ENCODE results near the gene FGFR3.

Gene FGFR3

DNA sequence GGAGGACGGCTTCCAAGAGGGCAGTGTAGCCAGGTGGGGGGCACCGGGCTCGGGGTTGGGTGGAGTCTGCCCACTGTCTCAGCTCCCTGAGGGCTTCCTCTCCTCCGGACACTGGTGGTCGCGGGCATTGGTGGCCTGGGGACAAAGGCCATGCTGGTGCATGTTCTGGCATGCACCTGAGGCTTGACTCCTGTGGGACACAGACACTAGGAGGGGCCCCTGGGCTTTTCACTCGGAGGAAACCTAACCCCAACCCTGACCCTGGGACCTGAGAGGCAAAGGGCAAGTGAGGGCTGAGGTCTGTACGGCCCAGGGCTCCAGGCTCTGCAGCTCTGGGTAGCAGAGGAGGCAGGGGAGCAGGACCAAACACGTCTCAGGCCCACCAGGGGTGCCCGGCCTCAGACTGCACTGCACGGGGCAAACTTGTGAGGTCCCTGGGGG lies 22.3 kb upstream of the FGFR3 start:
- DNase-seq (ENCODE audit: low spot score) = no peak

DNA sequence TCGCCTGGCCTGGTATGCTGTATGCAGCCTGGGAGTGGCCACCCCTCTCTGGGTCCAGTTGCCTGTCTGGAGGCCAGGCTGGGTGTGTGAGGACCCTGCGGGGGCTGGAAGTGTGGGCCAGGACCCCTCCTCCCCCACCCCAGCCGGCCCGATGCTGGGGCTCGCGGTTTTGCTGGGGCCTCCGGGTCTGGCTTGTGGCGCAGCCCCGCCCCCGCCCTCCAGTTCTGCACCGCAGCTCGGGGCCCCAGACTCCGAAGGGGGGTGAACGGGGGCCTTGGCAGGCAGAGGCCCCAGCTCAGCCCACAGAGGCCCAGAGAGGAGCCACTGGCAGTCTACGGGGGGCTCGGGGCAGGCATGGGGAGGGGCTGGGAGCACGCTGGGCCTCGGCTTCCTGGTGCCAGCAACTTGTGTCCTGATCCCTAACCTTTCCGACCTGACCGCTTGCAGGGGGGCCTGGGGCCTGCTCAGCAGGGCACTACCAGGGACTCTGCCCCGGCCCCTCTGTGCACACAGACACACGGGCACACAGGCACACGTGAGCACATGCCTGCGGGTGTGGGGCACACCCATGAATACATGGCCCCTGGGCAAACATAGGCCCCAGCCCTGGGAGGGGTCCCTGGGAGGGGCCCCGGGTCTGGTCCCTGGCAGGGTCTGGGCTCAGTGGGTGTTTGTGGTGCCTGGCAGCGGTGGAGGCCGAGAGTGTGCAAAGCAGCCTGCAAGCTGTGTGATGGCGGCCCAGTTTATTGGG lies 21.4 kb upstream of the FGFR3 start:
- no peak for DNase-seq (ENCODE audit: low spot score)

DNA sequence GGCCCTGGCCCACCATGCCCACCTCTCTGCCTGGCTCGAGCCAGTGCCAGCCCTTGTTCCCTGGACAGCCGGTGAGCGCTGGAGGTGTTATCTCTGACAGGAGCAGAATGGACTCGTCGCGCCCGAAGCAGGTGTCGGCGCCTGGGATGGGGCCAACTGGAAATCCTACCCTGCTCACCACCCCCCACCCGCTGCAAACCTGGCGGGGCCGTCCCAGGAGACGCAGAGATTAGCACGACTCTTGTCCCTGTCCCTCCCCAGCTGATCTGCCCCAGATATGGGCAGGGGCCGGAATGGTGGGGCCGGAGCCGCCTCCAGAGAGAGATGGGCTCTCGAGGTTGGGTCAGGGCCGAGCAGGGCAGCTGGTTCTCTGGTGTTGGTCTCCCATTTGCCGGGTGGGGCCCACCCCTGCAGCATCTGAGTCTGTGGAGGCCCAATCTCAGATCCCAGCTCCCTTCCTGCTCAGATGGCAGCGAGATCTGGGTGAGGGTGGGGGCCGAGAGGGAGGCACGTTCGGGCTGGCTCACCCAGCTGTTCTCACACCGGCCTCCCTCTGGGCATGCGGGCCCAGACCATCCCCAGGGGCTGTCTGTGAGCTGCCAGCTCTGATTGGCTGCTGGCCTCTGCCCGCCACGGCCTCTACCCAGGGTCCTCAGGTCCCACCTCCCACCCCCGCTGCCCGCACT lies 20.1 kb upstream of the FGFR3 start:
- no peak for DNase-seq (ENCODE audit: low spot score)

DNA sequence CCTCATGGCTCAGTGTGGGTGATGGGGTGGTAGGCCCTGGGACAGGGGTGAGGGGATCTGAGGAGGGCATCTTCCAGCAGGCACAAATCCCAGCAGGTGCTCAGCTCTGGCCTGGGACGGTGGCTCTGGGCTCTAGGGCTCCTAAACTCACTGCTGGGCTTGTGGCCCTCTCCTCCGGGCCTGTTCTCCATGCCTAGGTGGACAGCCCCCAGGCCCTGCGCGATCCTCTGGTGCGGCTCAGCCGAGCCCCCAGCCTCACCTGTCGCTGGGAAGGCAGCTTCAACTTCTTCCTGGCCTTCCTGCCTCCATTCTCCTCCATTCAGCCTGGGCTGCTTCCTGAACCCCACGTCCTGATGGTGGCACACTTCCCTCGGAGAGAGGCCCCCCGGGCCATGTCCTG lies 19.3 kb upstream of the FGFR3 start:
- DNase-seq (ENCODE audit: low spot score) = no peak

DNA sequence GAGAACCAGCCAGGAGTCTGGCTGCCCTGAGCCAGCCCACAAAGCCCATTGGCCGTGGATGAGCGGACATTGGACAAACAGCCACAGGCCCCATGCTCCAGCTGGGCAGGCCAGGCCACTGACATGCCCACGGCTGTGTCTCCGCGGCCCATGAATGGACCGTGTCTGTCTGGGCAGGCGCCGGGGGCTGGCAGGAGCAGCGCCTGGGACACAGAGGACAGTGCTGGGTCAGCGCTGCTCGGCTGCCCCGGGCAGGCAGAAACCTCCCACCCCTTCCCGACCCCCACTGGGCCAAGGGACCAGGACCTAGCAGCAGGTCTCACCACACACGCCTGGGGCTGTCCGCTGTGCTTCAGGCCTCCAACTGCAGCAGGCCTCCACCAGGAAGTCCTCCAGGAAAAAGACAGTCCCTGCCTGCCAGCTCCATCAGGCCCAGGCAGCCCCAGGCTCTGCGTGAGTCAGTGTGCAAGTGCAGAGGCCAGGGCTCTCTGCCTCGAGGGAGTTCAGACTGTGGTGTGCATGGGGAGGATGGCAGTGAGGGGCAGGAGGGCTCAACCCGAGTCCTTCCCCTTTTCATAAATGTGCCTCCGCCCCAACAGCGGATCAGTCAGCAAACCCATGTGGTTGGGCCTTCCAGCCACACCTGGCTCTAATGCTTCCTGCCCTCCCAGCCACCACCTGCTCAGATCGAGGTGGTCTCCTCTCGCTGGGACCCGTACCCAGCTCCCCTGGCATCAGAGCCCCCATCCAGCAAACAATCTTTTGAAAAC lies 17.2 kb upstream of the FGFR3 start:
- no peak for DNase-seq (ENCODE audit: low spot score)

DNA sequence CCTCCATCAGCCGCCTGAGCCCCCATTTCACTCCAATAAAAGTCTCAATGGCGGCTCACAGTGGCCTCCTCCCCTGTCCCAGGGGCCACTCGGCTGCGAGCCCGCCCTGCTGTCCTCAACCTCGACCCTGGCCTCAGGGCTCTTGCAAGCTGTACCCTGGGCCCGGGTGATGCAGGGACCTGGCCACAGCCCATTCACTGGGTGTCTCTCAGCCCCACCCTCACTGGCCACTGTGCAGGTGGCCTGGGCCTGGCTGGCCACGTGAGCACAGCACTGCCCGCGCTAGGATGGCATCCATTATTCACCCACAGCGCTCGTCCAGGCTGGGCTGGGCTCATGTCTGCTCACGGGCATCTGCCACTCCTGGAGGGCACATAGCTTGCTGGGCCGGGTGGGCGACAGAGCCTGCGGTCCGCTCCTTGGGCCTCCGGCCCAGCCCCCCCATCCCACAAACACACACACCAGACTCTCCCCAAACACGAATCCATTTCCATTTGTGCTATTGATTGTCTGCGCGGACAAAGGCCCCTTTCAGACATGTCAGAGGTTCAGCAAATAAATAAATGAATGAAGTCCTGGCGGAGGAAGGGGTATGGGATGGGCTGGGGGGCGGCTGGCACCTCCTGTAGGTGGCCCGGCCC lies 16.5 kb upstream of the FGFR3 start:
- DNase-seq (ENCODE audit: low spot score) = no peak

DNA sequence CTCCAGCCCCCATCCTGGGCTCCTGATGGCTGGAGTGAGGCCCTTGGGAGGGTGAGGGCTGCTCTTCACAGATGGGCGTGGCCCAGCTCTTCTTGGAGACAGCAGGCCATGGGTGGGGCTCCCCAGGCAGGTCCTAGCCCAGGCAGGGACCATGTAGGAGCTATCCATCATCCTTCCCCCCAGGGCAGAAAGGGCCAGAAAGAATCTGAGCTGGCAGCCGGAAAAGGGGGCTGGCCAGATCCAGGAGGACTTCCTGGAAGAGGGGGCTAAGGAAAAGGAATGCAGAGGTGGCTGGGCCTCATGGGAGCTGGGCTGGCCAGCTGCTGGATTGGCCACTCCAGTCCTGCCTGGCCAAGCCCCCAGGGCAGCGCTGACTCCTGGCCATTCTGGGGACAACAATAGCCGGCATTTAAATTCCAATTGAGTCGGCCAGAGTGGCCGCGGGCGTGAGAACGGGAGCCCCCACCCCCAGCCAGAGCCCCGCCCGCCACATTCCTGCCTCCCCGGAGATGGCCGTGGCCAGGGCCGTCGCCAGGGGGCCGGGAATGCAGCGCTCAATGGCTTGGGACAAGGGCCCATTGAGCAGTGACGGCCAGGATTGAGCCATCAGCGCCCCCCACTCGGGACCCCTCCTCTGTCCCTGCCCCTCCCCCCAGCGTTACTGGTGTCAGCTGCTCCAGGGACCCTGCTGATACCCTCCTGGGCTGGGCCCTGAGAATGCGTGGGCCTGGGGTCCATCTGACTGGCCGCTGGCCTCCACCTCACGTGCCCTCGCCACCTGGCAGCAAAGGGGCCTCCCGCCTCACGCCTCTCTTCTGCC lies 15.1 kb upstream of the FGFR3 start:
- no peak for DNase-seq (ENCODE audit: low spot score)

DNA sequence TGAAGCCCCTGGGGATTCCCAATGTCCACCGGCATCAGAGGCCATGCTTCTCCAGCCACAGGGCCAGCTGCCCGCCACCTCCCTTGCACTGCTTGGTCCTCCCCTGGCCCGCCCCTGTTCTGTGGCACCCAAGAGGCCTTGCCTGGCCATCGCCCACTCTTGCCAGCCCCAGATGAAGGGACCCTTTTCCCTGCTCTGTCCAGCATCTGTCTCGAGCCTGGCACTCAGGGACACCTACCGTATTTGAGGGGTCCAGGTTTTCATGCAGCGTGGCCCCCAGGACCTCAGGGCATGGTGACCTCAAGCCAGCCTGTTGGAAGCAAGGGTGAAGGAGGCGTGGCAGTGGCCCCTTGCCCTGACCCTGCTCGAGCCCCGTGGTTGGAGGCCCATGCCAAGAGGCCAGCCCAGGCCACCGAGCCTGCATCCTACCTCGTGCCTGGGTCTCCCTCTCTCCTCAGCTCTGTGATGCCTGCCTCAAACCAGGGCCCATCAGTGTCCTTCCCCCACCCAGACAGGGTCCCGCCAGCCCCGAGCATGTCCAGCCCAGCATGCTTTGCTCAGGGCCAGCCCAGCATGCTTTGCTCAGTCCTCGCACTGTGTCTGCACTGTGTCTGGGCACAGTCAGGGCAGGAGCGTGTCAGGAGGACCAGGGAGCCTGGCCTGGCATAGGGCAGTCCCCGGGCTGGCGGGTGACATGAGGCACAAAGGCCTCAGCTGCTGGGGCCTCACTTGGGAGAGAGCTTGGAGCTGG lies 14.3 kb upstream of the FGFR3 start:
- no peak for DNase-seq (ENCODE audit: low spot score)

DNA sequence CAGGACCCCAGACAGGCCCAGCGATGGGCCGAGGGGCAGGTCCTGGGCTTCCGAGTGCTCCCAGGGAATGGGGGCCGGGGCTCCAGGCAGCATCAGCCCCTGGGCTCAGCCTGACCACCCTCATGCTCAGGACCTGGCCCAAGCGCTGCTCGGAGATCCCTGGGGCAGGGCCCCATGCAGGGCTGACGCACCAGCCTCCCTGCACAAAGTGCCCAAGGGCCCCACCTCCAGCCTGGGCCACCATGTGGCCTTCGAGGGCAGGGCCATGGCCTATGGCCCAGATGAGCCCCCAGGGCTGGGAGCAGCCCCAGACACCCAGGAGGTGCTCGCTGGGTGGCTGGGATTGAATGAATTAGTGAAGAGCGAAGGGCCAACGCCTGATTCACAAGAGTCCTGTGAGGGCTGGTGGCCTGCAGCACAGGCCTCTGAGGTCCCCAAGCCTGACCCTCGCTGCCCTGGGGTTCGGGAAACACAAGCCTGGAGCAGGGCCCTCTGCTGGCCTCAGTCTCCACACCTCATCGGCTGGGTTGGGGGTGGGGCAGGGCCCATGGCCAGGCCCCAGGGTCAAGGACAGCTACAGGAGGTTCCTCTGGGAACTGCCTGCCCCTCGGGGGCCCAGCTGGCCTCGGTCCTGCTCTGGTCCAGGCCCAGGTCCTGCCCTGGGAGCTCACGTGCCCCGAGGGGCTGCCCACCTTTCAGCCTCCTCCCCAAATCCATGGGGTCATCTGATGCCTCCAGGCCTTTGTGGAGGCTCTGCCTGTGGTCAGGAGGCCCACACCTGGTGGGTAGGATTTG lies 13.3 kb upstream of the FGFR3 start:
- DNase-seq (ENCODE audit: low spot score) = no peak

DNA sequence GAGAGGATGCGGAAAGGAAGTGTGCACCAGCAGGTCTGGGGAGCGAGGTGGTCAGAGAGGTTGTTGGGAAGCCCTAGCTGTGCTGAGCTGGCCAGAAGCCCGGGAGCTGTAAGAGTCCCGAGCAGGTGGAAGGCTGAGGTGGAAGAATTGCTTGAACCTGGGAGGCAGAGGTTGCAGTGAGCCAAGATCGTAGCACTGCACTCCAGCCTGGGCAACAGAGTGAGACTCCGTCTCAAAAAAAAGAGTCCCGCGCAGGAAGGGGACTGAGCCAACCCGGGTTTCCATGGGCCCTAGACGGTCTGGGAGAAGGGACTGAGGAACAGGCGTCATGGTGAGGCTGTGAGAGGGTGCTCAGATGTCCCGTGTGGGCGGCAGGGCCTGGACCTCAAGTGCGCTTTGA lies 12.7 kb upstream of the FGFR3 start:
- DNase-seq (ENCODE audit: low spot score) = no peak

DNA sequence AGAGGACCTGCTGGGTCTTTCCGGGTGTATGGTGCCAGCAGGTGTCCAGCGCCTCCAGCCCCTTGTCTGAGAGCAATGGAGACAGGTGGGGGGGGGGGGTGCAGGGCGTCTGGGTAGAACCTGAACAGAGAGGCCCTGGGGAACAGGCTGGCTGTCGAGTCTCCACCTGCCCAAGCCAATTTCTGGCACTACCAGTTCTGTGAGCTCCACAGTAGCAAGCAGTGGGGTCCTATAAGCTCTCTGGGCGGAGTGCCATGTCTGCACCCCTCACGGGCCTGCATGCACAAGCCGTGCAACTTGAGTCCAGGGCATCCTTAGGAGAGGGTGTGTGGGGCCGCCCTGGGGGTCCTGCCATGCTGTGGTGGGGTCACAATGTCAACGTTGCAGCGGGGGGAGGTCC lies 10.1 kb upstream of the FGFR3 start:
- DNase-seq (ENCODE audit: low spot score) = no peak

DNA sequence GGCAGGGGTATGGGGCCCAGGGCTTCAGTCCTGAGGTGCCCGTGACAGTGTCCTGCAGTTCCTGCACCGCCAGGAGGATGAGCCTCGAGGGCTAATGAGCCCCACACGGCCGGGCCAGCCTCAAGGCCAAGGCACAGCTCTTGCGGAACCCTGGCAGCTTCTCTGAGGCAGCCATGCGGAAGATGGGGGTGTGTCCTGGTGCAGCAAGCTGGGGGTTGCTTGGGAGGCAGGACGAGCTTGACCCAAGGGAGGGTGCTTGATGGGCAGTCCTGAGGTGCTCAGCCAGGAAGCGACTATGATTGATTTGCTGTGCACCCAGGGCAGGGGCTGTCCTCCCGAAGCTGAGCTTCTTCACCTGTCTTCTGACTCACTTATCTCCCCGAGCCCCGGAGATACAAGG lies 9.1 kb upstream of the FGFR3 start:
- no peak for DNase-seq (ENCODE audit: low spot score)

DNA sequence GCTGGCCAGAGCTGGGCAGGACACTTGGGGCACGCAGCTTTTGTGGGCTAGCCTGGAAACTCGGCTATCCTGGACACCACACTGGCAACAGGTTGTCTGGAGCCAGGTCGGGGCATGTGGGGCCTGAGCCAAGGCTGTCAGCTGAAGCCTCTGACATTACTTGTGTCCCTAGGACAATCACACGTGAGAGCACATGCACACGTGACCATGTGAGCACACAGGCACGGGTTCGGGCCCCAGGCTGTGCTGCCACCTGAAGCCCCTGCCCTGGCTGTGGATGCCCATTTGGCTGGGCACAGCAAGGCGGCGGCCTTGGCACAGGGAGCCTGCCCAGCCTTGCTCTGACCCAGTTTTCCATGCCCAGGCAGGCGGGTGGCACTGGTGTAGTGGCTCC lies 8.7 kb upstream of the FGFR3 start:
- DNase-seq (ENCODE audit: low spot score) = no peak

DNA sequence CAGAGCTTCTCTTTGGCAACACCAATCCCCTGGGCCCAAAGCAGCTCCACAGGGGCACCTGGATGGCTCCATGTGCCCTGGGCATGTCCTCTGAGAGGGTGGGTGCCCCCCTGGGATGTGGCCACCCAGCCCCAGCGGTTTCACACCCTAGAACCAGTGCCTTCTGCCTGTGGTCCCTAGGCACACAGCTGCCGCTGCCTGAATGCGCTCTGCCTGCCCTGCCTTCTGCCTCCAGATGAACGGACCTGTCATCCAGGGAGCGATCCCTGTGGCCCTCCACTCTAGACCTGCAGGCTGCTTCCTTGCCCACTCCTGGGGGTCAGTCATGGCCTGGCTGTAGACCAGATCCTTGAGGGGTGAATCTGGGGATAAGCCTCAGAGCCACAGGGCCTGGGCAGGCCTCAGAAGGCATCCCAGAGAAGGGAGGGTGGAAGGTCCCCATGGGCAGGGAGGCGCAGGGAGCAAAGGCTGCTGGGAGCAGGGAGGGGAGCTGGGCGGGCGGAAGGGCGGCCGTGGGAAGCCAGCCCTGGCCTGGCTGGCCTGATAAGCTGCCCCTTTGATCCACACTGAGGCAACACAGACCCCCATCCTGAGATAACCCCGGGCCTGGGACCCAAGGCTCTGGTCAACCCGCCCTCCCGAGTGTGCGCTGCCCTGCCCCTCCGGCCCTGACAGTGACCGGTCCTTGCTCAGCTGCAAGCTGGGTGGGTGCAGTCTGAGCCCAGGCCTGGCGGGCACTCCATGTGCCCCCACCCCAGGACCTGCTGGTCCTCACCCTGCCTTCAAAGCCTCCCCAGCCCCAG lies 8.1 kb upstream of the FGFR3 start:
- no peak for DNase-seq (ENCODE audit: low spot score)

DNA sequence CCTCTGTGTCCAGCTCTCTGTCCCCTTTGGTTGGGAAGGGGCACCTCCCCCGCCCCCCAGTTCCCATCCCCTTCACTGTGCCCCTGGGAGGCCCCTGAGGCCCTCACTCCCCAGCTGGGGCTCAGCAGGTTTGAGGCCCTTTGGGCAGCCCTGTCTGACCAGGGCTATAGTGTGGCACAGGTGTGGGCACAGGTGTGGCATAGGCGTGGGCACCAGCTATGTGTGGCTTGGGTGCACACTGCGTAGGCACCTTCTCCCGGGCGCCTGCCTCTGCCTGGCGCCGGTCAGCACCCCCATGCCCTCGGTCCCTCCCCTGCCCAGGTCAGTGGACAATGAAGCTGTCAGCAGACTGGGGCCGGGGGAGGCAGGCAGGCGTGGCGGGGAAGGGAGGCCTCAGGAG lies 7.5 kb upstream of the FGFR3 start:
- DNase-seq (ENCODE audit: low spot score) = no peak

DNA sequence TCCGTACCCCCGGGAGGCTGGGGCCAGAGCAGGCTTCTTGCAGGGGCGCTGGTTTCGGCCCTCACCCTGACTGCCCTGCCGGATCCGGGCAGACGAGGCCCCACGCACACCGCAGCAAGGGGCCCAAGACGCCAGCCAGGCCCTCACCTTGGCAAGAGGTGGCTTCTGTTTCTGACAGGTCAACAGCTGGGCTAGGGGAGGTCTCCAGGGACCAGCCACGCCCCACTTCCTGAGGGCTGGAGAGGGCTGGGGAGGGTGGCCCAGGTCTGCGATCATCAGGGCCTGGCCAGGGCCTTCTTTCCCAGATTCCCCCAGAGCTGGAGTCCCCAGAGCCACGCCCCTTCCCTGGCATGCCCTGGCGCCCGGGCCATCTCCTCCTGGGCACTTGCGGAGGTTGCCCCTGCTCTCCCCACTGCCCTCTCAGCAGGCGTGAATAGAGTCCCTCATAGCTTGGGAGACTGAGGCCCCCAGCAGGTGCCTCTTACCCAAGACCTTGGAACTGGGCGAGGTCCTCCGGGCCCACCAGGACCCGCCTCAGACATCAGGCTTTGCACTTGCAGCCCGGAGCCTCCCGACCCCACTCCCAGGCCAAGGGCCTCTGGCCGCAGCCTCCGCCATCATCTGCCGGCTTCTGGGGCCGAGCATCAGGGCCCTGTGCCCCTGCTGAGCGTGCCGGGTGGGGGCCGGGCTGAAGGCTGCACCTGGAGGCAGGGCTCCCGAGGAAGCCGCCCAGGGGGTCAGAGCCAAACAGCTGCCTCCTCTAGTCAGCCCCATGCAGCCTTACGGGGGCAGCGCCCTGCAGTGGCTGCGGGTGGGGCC lies 6.3 kb upstream of the FGFR3 start:
- DNase-seq (ENCODE audit: low spot score) = no peak

DNA sequence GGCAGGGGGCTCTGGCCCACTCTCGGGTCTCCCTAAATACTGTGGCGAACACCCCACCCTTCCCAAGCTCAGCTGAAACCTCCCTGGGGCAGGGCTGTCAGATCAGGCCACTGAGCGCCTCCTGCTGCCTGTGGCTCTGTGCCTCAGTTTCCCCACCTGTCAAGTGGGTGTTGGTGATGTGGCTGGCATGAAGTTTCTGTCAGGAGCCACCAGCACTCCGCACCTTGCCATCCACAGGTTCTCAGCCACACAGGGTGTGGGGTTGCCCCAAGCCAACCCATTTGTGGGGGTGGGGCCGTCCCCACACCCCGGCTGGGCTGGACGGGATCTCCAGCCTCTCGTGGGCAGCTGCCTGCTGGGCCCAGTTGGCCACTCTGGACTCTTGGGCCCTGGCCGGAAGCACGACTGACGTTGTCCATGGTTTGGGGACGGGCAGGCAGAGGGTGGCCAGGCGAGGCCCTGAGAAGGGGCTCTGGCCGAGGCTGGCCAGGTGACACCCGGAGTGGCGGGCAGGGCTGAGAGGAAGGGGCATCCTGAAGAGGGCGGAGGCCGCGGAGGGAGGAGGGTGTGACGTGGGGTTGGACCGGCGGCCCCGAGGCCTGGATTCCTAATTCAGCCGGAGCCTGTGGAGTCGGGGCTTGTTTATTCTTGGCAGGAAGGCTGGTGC lies 5.5 kb upstream of the FGFR3 start:
- no peak for DNase-seq (ENCODE audit: low spot score)

All from activated CD4-positive, alpha-beta T cell treated with anti-CD3 and anti-CD28 coated beads, Interleukin-2, Interleukin-4, amounts not matched to agents 100 ng/mL and 50 ng/mL, durations not matched to agents 16 hours and 8 hours (primary cell).